CD8-positive, alpha-beta memory T cell (primary cell): ENCODE measurements around the gene FRMD4A. TPM values are rescaled to one million over a fixed set of nuclear protein-coding genes. Genes with fewer than 3 reads are reported as not detected.

Source experiments
- CTCF ChIA-PET: fragments of 350-600 bp; sonication (Branson Sonifier 250); formaldehyde crosslinking; loops from one replicate; lab custom pipeline; 2021; ENCODE audit warnings: antibody characterized with exemption; lab: Charles Lee
- POLR2A ChIA-PET: fragments of 350-600 bp; sonication (Branson Sonifier 250); formaldehyde crosslinking; loops from one replicate; lab custom pipeline; 2021; ENCODE audit warnings: antibody characterized with exemption; lab: Charles Lee
- DNase-seq, 5 donors: peaks; one replicate each; pipeline versions ENCODE4 v3.0.0 to v3.0.0-alpha.2; 2020 to 2022; ENCODE audit warnings: mixed read lengths in 1 of 5
- H3K27ac ChIP-seq: one replicate; pipeline ENCODE4 v1.7.0; 2013; ENCODE audit warnings: low read depth, mild to moderate bottlenecking, low read length, moderate library complexity
- H3K27me3 ChIP-seq: 2 replicates; pipeline ENCODE4 v1.7.0; 2013; ENCODE audit warnings: low read length, mild to moderate bottlenecking; ENCODE audit not compliant: insufficient read depth, poor library complexity, severe bottlenecking
- H3K36me3 ChIP-seq: 2 replicates; pipeline ENCODE4 v1.7.0; 2013; ENCODE audit warnings: mild to moderate bottlenecking, low read length, moderate library complexity; ENCODE audit not compliant: insufficient read depth
- H3K4me1 ChIP-seq: 2 replicates; pipeline ENCODE4 v1.7.0; 2013; ENCODE audit warnings: mild to moderate bottlenecking, low read length, moderate library complexity; ENCODE audit not compliant: insufficient read depth
- H3K4me3 ChIP-seq: 2 replicates; pipeline ENCODE4 v1.7.0; 2013; ENCODE audit warnings: mild to moderate bottlenecking, low read length
- H3K9me3 ChIP-seq: 2 replicates; pipeline ENCODE4 v1.7.0; 2013; ENCODE audit warnings: mild to moderate bottlenecking, low read length
- H3K27ac Mint-ChIP-seq, 8 donors: one replicate each; pipeline ENCODE4 v1.8.0; 2020 to 2021; ENCODE audit warnings: mixed read lengths in 8 of 8, mild to moderate bottlenecking in 6 of 8, inconsistent platforms in 3 of 8, moderate library complexity in 3 of 8
- H3K27me3 Mint-ChIP-seq, 2 donors: one replicate each; pipeline ENCODE4 v1.8.0; 2020 to 2021; ENCODE audit warnings: mixed read lengths in 2 of 2, mild to moderate bottlenecking in 1 of 2, moderate library complexity in 1 of 2
- H3K36me3 Mint-ChIP-seq, 3 donors: one replicate each; pipeline ENCODE4 v1.8.0; 2020 to 2021; ENCODE audit warnings: mixed read lengths in 3 of 3, inconsistent platforms in 1 of 3, mild to moderate bottlenecking in 1 of 3
- H3K4me1 Mint-ChIP-seq, 3 donors: one replicate each; pipeline ENCODE4 v1.8.0; 2020 to 2021; ENCODE audit warnings: mixed read lengths in 3 of 3, inconsistent platforms in 1 of 3, mild to moderate bottlenecking in 1 of 3
- H3K4me3 Mint-ChIP-seq, 7 donors: one replicate each; pipeline ENCODE4 v1.8.0; 2020 to 2021; ENCODE audit warnings: mixed read lengths in 7 of 7, mild to moderate bottlenecking in 6 of 7, moderate library complexity in 4 of 7, inconsistent platforms in 2 of 7
- H3K9me3 Mint-ChIP-seq, 5 donors: one replicate each; pipeline ENCODE4 v1.8.0; 2020 to 2022; ENCODE audit warnings: mixed read lengths in 5 of 5, mild to moderate bottlenecking in 3 of 5, moderate library complexity in 2 of 5, inconsistent platforms in 1 of 5
- polyA plus RNA-seq: library from polyadenylated mRNA; unstranded; fragments of 300-500 nt; fragmentation: Illumina TruSeq; gene quantifications from one replicate; pipeline ENCODE4 v1.2.3, GENCODE V29; 2021
- total RNA-seq, 2 experiments: library from RNA; stranded (reverse); gene quantifications; one replicate each; pipeline ENCODE4 v1.2.3, GENCODE V29; 2021

Gene FRMD4A
- total and polyA plus RNA-seq, 3 experiments from 2014 or later = 0.21 to 2.7 (median 2.1) TPM

DNA sequence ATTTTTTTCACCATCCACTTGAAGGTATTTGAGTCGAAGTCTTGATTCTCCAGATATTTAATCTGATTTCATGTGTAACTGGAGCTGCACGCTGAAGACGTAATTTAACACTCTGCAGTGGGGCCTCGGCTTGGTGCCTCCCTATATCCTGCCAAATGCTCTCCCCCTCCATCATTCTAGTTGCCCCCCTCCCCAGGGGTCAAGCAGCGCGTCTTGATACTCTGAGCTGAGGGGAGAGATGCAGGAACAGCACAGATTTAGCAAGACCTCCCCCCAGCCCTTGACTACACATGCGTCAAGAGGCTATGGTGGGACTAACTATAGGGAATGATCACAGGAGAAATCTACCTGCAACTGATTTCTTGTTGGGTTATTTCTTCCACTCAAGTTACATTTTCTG is 658.2 kb downstream of the FRMD4A start:
- no peaks in the 10 kb centered on the region for H3K9me3 ChIP-seq
- no peaks in the 10 kb centered on the region for H3K4me1 ChIP-seq
- CTCF ChIA-PET = no interaction called here
- Mint-ChIP-seq H3K4me1 (no peaks in the 10 kb centered on the region), H3K9me3 (no peaks in the 10 kb centered on the region), H3K36me3 (peaks cover 2 to 16% (median 5%) of the 10 kb centered on the region in 3 donors), H3K27ac (no peak overlapping the region), H3K27me3 (peaks cover under 1 to 2% of the 10 kb centered on the region in 2 donors), H3K4me3 (no peak overlapping the region)
- POLR2A ChIA-PET = no interaction called here
- DNase-seq = no peak
- no peak overlapping the region for H3K4me3 ChIP-seq
- H3K27ac ChIP-seq = no peak overlapping the region
- H3K27me3 ChIP-seq = no peaks in the 10 kb centered on the region
- no peaks in the 10 kb centered on the region for H3K36me3 ChIP-seq

DNA sequence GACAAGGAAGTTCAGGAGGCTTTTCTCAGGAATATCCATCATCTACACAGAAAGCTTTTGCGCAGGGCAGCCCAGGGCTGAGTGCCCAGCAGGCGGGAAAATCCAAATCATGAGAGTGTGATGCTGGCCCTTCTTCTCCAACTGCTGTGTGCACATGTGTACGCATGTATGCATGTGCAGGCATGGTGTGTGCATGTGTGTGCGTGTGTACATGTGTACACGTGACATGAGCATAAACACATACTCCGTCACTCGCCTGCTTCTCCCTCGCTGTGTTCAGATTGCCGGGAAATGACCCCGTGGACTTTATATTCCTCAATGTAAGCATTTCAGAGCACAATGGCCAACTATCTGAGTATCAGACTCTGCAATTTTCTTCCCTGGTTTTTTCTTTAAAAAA is 658.8 kb downstream of the FRMD4A start:
- Mint-ChIP-seq H3K9me3 (no peaks in the 10 kb centered on the region), H3K4me1 (no peaks in the 10 kb centered on the region)
- CTCF ChIA-PET = no interaction called here

DNA sequence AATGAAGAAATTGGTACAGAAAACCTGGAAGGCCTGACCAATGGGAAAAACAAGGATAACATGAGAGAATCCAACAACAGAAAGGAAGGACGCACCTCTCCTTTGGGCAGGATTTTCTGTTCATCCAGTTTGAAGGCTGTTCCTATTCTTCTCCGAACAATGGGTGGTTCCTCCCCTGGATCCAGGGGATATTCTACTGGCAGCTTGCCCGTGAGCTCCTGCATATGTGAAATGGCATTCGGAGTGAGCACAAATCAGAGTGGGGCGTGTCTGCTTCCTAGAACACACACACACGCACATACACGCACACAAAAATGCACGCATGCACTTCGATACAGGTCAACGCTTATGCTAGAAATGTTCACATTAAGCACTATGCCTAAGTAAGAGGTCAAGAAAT is 660.4 kb downstream of the FRMD4A start:
- no peak overlapping the region for H3K27ac ChIP-seq
- POLR2A ChIA-PET = no interaction called here
- DNase-seq = no peak
- Mint-ChIP-seq H3K27ac (no peak overlapping the region), H3K4me3 (no peak overlapping the region), H3K9me3 (no peaks in the 10 kb centered on the region), H3K27me3 (no peaks in the 10 kb centered on the region), H3K36me3 (peaks cover 2 to 18% (median 6%) of the 10 kb centered on the region in 3 donors), H3K4me1 (no peaks in the 10 kb centered on the region)
- CTCF ChIA-PET = no interaction called here
- no peaks in the 10 kb centered on the region for H3K27me3 ChIP-seq
- H3K4me1 ChIP-seq = no peaks in the 10 kb centered on the region
- H3K9me3 ChIP-seq = no peaks in the 10 kb centered on the region
- H3K36me3 ChIP-seq = no peaks in the 10 kb centered on the region
- H3K4me3 ChIP-seq = no peak overlapping the region

More for the DNA sequence above, 658.8 kb downstream of the FRMD4A start:
- no peaks in the 10 kb centered on the region for H3K27me3 Mint-ChIP-seq
- Histone ChIP-seq H3K9me3 (no peaks in the 10 kb centered on the region), H3K4me3 (no peak overlapping the region), H3K27ac (no peak overlapping the region), H3K36me3 (no peaks in the 10 kb centered on the region), H3K4me1 (no peaks in the 10 kb centered on the region), H3K27me3 (no peaks in the 10 kb centered on the region)
- peaks cover 2 to 18% (median 6%) of the 10 kb centered on the region in 3 donors for H3K36me3 Mint-ChIP-seq
- POLR2A ChIA-PET = no interaction called here
- no peak for DNase-seq
- no peak overlapping the region for H3K4me3 Mint-ChIP-seq
- H3K27ac Mint-ChIP-seq = no peak overlapping the region

DNA sequence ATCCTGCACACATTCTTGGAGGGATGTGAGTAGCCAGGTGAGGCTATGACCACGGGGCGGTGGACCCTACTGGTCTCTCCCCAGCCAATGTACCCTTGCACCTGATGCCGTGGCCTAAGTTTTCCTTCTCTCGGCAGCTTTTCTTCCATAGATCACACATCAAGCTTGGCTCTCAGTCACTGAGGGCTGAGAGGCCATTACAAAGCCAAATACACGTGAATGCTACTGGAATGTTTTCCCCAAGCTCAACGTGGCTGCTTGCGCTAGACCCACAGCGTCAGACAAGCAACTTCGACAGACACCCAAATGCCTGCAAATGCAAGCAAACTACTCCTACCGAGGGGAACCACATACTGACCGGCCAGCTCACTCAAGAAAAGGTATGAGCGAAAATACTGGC is 660.8 kb downstream of the FRMD4A start:
- H3K27ac ChIP-seq = no peak overlapping the region
- no peaks in the 10 kb centered on the region for H3K9me3 ChIP-seq
- H3K27me3 ChIP-seq = no peaks in the 10 kb centered on the region
- Mint-ChIP-seq H3K27ac (no peak overlapping the region), H3K4me3 (no peak overlapping the region), H3K4me1 (no peaks in the 10 kb centered on the region), H3K9me3 (no peaks in the 10 kb centered on the region), H3K27me3 (no peaks in the 10 kb centered on the region), H3K36me3 (peaks cover 2 to 18% (median 6%) of the 10 kb centered on the region in 3 donors)
- POLR2A ChIA-PET = no interaction called here
- CTCF ChIA-PET = interaction anchor here (1.5 kb wide), 1 partner anchor 10 kb away, joined by 4 read pairs; no protein-coding TSS in a partner anchor
- H3K36me3 ChIP-seq = no peaks in the 10 kb centered on the region
- DNase-seq = no peak
- H3K4me1 ChIP-seq = no peaks in the 10 kb centered on the region
- no peak overlapping the region for H3K4me3 ChIP-seq

DNA sequence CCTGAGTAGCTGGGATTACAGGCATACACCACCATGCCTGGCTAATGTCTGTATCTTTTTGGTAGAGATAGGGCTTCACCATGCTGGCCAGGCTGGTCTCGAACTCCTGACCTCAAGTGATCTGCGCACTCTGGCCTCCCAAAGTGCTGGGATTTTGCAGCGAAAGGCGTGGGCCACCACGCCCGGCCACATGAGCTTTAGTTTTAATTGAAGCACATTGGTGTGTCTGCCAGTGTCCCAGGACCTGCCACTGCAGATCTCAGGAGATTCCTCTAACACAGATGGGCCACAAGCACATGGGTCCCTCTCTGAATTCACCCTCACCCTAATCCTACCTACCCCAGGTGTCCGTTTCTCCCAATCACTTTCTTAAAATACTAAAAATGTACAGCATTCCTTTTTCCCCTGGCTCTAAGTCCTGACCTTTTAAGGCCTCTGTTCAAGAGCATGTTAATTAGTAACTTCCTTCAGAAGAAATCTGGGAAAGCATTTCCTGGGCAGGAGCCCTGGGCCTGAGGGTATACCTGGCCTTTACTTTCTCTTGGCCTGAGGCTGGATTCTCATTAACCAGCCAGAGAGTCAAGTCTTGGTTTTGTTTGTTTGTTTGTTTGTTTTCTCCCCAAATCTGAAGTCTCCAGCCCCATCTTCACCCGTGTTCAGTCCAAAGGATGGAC is 661.4 kb downstream of the FRMD4A start:
- no peak overlapping the region for H3K27ac Mint-ChIP-seq
- CTCF ChIA-PET = interaction anchor here (1.5 kb wide), 1 partner anchor 10 kb away, joined by 4 read pairs; no protein-coding TSS in a partner anchor
- POLR2A ChIA-PET = no interaction called here

DNA sequence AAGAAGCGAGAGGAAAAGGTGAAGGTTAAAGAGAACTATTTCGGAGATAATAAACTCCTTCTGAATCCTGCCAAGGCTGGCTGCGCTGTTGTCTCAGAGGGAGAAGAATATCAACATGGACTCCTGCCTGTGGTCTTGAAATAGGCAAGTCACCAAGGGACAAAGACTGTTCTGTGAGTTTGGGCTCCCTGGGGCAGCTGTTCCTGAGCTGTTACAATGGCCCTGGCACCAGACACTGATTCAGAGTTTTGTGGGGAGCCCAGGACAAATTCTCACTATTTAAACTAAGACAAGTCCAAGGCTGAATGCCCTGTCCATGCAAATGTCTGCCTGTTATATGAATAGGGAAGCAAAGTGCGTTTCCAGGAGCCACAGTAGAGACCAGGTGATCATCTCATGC is 662.6 kb downstream of the FRMD4A start:
- no peak overlapping the region for H3K27ac ChIP-seq
- H3K9me3 ChIP-seq = no peaks in the 10 kb centered on the region
- H3K36me3 ChIP-seq = no peaks in the 10 kb centered on the region
- H3K27me3 ChIP-seq = no peaks in the 10 kb centered on the region
- Mint-ChIP-seq H3K36me3 (peaks cover 2 to 18% (median 6%) of the 10 kb centered on the region in 3 donors), H3K4me3 (no peak overlapping the region), H3K27ac (no peak overlapping the region), H3K9me3 (no peaks in the 10 kb centered on the region), H3K27me3 (no peaks in the 10 kb centered on the region), H3K4me1 (no peaks in the 10 kb centered on the region)
- CTCF ChIA-PET = interaction anchor here (0.6 kb wide), 1 partner anchor 10 kb away, joined by 3 read pairs; no protein-coding TSS in a partner anchor
- DNase-seq = no peak
- POLR2A ChIA-PET = no interaction called here
- H3K4me3 ChIP-seq = no peak overlapping the region
- H3K4me1 ChIP-seq = no peaks in the 10 kb centered on the region

More for the DNA sequence above, 661.4 kb downstream of the FRMD4A start:
- Mint-ChIP-seq H3K9me3 (no peaks in the 10 kb centered on the region), H3K36me3 (peaks cover 2 to 18% (median 6%) of the 10 kb centered on the region in 3 donors), H3K27me3 (no peaks in the 10 kb centered on the region), H3K4me3 (no peak overlapping the region), H3K4me1 (no peaks in the 10 kb centered on the region)
- no peaks in the 10 kb centered on the region for H3K4me1 ChIP-seq
- no peaks in the 10 kb centered on the region for H3K36me3 ChIP-seq
- no peaks in the 10 kb centered on the region for H3K27me3 ChIP-seq
- no peak overlapping the region for H3K4me3 ChIP-seq
- H3K9me3 ChIP-seq = no peaks in the 10 kb centered on the region
- H3K27ac ChIP-seq = no peak overlapping the region
- no peak for DNase-seq

DNA sequence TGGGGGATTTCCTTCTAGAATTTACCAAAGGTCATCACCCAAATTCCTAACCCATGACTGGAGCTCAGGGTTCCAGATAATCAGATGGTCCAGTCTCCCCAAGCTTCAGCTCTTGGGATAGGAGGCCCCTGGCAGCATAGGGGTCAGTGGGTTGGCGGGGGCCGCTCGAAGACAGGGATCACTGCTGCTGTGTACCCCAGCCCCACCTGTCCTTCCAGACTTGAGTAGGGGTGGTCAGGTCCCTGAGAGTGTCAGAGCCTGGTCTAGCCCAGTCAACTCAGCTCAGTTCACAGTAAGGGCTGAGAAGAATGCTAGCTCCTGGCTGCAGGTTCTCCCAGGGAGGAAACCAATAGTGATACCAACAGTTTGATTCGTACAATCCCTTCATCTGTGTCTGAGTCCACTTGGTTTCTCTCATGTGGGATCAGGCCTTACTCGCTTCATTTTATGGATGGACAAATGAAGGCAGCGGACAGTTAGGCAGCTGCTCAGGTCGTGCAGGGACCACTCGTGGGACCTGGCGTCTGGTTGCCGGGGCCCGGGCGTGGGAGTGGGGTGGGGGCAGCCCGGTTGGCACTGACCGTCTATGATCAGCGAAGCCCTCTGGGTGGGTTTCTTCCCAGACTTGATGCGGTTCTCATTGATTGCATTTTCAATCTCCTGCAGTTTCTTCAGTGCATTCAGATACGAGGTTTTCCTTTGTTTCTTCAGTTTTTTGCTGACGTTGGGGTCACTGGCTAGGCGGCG is 665.0 kb downstream of the FRMD4A start:
- POLR2A ChIA-PET = no interaction called here
- no peaks in the 10 kb centered on the region for H3K9me3 Mint-ChIP-seq
- CTCF ChIA-PET = no interaction called here

DNA sequence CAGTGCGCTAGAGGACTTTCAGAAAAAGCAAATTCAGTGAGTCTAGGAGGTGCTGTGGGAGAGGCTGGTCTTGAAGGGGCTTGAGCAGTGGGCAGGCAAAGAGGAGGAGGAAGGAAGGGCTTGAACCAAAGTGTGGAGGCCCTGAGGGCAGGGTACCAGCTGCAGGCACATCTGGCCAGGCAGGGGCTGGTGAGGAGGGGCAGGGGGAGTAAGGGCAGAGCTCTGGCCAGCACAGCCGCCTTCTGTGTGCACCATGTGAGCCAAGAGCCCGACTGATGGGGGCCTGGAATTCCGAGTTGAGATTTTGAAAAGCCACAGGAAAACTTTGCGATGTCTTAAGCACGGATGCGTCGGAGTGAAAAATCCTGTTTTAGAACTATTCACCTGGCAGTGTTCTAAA is 669.5 kb downstream of the FRMD4A start:
- Mint-ChIP-seq H3K27ac (peak overlapping the region in 1 of 8 donors; percentile 18), H3K27me3 (no peaks in the 10 kb centered on the region), H3K9me3 (no peaks in the 10 kb centered on the region), H3K4me3 (no peak overlapping the region), H3K36me3 (no peaks in the 10 kb centered on the region), H3K4me1 (peaks cover 9 to 24% (median 15%) of the 10 kb centered on the region in 3 donors)
- Histone ChIP-seq H3K4me1 (peaks cover 14% of the 10 kb centered on the region), H3K27me3 (no peaks in the 10 kb centered on the region), H3K4me3 (no peak overlapping the region), H3K9me3 (no peaks in the 10 kb centered on the region), H3K36me3 (no peaks in the 10 kb centered on the region), H3K27ac (no peak overlapping the region)
- CTCF ChIA-PET = interaction anchor here (1.5 kb wide), 1 partner anchor 126 kb away, joined by 3 read pairs; no protein-coding TSS in a partner anchor
- DNase-seq = no peak
- POLR2A ChIA-PET = no interaction called here

More for the DNA sequence above, 665.0 kb downstream of the FRMD4A start:
- Mint-ChIP-seq H3K27me3 (no peaks in the 10 kb centered on the region), H3K4me3 (no peak overlapping the region), H3K27ac (no peak overlapping the region), H3K4me1 (no peaks in the 10 kb centered on the region), H3K36me3 (peaks cover 2 to 16% (median 6%) of the 10 kb centered on the region in 3 donors)
- DNase-seq = no peak
- no peak overlapping the region for H3K27ac ChIP-seq
- no peaks in the 10 kb centered on the region for H3K9me3 ChIP-seq
- H3K4me1 ChIP-seq = no peaks in the 10 kb centered on the region
- no peaks in the 10 kb centered on the region for H3K36me3 ChIP-seq
- no peak overlapping the region for H3K4me3 ChIP-seq
- H3K27me3 ChIP-seq = no peaks in the 10 kb centered on the region
